HepG2 (cell line): ENCODE data around the gene RAI2. TPM values are rescaled to one million over a fixed set of nuclear protein-coding genes. Genes with fewer than 3 reads are reported as not detected.

ENCODE experiments used
- ARID4A ChIP-seq: sonication (generic); formaldehyde crosslinking; IDR thresholded peaks from 2 replicates; pipeline ENCODE4 v1.5.0; 2020; ENCODE audit warnings: mild to moderate bottlenecking, missing genetic modification reagents, borderline replicate concordance
- BATF2 ChIP-seq: sonication (generic); formaldehyde crosslinking; IDR thresholded peaks from 2 replicates; pipeline ENCODE4 v1.8.0; 2022; ENCODE audit warnings: mild to moderate bottlenecking, missing genetic modification reagents, moderate library complexity
- CEBPZ ChIP-seq: IDR thresholded peaks from 2 replicates; pipeline ENCODE4 v1.6.1; 2012; ENCODE audit warnings: low read length, improper control_type of control experiment
- ISX ChIP-seq: sonication (generic); formaldehyde crosslinking; conservative IDR thresholded peaks from 2 replicates; pipeline ENCODE4 v1.5.0; 2020; ENCODE audit warnings: missing genetic modification reagents
- NFATC3 ChIP-seq: sonication (generic); formaldehyde crosslinking; IDR thresholded peaks from 2 replicates; pipeline ENCODE4 v1.5.1; 2020; ENCODE audit warnings: mild to moderate bottlenecking, missing genetic modification reagents
- SUZ12 ChIP-seq: fragments of 150-350 bp; IDR thresholded peaks from 2 replicates; pipeline ENCODE4 v1.6.1; 2014; ENCODE audit warnings: low read depth, low read length
- ZNF710 ChIP-seq: sonication (generic); formaldehyde crosslinking; IDR thresholded peaks from 2 replicates; pipeline ENCODE4 v1.5.0; 2020; ENCODE audit warnings: mild to moderate bottlenecking, missing genetic modification reagents, borderline replicate concordance
- polyA plus RNA-seq, 8 experiments: library from polyadenylated mRNA; depleted of rRNA in 3 of 8; stranded (reverse) in 7 of 8; unstranded in 1 of 8; fragments of >200 nt; fragmentation: Illumina TruSeq in 4 of 8; extraction: Trizol in 4 of 8; gene quantifications; 2 replicates each; pipeline versions ENCODE4 v1.2.1 to v1.2.3, GENCODE V29; 2011 to 2016; ENCODE audit warnings: low read depth in 4 of 8, missing spikeins in 1 of 8, mixed read lengths in 1 of 8; ENCODE audit not compliant: insufficient read depth in 1 of 8
- total RNA-seq, 5 experiments: library from RNA; depleted of rRNA; stranded (reverse); fragments of >200 nt; fragmentation: Illumina TruSeq; extraction: Trizol; gene quantifications; 2 replicates each; pipeline ENCODE4 v1.2.3, GENCODE V29; 2016; ENCODE audit warnings: low read depth in 1 of 5

Gene RAI2
- total and polyA plus RNA-seq, 2 of the 13 experiments (the other 11 are each of a cell fraction or from before 2014, with no cell fraction given) = not detected

GRCh38 chrX:17848545-17849265 is 12.4 kb downstream of the RAI2 start (continued):
- TF ChIP-seq ZNF710 (CRISPR knock-in tag) (no peak), NFATC3 (CRISPR knock-in tag) (no peak), ARID4A (CRISPR knock-in tag) (no peak), ISX (CRISPR knock-in tag) (no peak), BATF2 (no peak), CEBPZ (no peak), SUZ12 (no peak)
